Chondrocyte (in vitro differentiated cells): Measurements from ENCODE around the gene TRA2B. TPM values are rescaled to one million over a fixed set of nuclear protein-coding genes. Genes with fewer than 3 reads are reported as not detected.

ENCODE experiments used
- DNase-seq: peaks from one replicate; pipeline ENCODE4 v3.0.0; 2021; ENCODE audit warnings: mixed read lengths, low spot score
- H3K27ac Mint-ChIP-seq: one replicate; pipeline ENCODE4 v1.8.0; 2021; ENCODE audit warnings: mild to moderate bottlenecking, moderate library complexity, mixed read lengths; ENCODE audit not compliant: unreplicated experiment
- H3K27me3 Mint-ChIP-seq: 2 replicates; pipeline ENCODE4 v1.8.0; 2021; ENCODE audit warnings: low read depth, mixed read lengths
- H3K36me3 Mint-ChIP-seq: 2 replicates; pipeline ENCODE4 v1.8.0; 2021; ENCODE audit warnings: low read depth, mixed read lengths
- H3K4me1 Mint-ChIP-seq: 2 replicates; pipeline ENCODE4 v1.8.0; 2021; ENCODE audit warnings: low read depth, mild to moderate bottlenecking, mixed read lengths
- H3K4me3 Mint-ChIP-seq: one replicate; pipeline ENCODE4 v1.8.0; 2021; ENCODE audit warnings: mild to moderate bottlenecking, moderate library complexity, mixed read lengths; ENCODE audit not compliant: unreplicated experiment
- H3K9me3 Mint-ChIP-seq: 2 replicates; pipeline ENCODE4 v1.8.0; 2021; ENCODE audit warnings: low read depth, mixed read lengths
- total RNA-seq: library from RNA; stranded (reverse); gene quantifications from 3 replicates; pipeline ENCODE4 v1.2.1, GENCODE V29; 2021
- TF ChIP-seq, protein P1 (sequence below): fragments of 200-600 bp; sonication (generic); IDR thresholded peaks from 2 replicates; pipeline ENCODE4 v1.5.0; 2021; ENCODE audit warnings: antibody characterized with exemption, mild to moderate bottlenecking, moderate library complexity

TRA2B gene
- total RNA-seq, 1 donor from 2014 or later: 85.8 TPM

DNA sequence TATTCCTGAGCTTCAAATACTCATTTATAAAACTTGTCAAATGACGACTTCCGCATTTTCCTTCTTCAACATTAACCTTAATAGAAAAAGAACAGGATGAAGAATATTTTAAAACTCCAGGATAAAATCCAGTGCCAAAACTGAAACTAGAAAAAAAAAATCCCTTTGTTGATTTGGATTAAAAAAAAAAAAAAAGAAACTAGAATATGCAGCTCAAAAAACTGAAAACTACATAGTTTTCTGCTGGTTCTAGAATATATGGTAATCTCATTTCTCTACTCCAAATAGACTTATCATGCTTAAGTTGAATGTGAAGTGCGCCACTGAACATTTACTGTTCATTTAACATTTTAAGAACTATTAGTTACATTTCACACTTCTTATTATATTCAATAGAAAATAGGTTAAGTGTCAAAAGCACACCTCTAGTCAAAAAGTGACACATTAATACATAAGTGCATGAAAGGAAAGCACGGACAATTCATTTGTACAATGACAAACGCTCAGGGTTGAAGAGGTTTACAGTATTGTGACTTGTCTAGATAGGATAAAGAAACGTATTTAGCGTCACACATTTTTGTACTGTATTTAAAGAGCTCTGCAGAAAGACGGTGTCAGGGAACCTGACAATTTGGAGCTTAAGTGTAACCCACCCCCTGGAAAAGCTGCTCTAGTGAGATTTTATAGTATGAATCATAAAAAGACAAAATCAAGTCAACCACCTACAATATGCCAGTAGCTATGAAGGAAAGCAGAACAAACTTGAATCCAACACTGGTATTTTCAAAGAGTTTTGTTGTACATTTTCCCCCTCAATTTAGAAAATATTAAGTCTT is 5.8 kb downstream of the TRA2B start:
- Mint-ChIP-seq H3K27ac (peak overlapping the region; percentile 53), H3K4me3 (peak overlapping the region; percentile 4), H3K36me3 (peaks cover 2% of the 10 kb centered on the region), H3K9me3 (no peaks in the 10 kb centered on the region), H3K4me1 (peaks cover 90% of the 10 kb centered on the region), H3K27me3 (no peaks in the 10 kb centered on the region)
- no peak for DNase-seq
- TF ChIP-seq, protein P1, sequence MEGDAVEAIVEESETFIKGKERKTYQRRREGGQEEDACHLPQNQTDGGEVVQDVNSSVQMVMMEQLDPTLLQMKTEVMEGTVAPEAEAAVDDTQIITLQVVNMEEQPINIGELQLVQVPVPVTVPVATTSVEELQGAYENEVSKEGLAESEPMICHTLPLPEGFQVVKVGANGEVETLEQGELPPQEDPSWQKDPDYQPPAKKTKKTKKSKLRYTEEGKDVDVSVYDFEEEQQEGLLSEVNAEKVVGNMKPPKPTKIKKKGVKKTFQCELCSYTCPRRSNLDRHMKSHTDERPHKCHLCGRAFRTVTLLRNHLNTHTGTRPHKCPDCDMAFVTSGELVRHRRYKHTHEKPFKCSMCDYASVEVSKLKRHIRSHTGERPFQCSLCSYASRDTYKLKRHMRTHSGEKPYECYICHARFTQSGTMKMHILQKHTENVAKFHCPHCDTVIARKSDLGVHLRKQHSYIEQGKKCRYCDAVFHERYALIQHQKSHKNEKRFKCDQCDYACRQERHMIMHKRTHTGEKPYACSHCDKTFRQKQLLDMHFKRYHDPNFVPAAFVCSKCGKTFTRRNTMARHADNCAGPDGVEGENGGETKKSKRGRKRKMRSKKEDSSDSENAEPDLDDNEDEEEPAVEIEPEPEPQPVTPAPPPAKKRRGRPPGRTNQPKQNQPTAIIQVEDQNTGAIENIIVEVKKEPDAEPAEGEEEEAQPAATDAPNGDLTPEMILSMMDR: no peak

DNA sequence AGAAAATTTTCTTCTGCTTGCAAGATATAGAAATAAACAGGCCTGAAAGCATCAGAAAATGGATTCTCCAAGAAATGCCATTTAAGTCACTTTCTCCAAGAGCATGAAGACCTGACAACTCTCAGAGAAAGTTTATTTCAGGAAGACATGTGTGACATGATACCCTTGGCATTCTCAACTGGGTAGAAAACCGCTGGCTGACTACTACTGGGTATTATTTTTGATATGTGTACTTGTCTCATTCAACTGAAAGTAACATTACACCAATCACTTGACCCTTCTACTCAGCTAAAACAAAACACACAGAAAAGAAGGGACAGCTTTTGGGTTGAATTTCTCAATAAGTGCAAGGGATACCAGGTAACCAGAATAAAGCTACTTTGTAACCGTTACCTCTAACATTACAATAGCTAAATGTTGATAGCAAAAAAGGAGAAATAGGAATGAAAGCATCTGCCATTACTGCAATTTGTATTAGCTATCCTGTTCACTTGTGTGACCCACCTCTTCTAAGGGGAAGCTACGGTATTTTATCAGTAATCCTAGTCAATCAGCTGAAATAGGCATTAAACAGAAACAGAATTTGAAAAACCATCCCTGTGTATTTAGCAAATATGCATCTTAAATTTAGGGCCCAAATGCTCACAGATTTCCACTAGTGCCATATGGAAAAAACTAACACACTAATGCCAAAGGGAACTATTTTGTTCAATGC is 7.3 kb downstream of the TRA2B start:
- H3K9me3 Mint-ChIP-seq: no peaks in the 10 kb centered on the region
- H3K27me3 Mint-ChIP-seq: no peaks in the 10 kb centered on the region
- no peak for DNase-seq
- TF ChIP-seq, protein P1: no peak
- peaks cover 98% of the 10 kb centered on the region for H3K4me1 Mint-ChIP-seq
- peak overlapping the region; percentile 14 for H3K4me3 Mint-ChIP-seq
- H3K27ac Mint-ChIP-seq: peak overlapping the region; percentile 70
- peaks cover 7% of the 10 kb centered on the region for H3K36me3 Mint-ChIP-seq

DNA sequence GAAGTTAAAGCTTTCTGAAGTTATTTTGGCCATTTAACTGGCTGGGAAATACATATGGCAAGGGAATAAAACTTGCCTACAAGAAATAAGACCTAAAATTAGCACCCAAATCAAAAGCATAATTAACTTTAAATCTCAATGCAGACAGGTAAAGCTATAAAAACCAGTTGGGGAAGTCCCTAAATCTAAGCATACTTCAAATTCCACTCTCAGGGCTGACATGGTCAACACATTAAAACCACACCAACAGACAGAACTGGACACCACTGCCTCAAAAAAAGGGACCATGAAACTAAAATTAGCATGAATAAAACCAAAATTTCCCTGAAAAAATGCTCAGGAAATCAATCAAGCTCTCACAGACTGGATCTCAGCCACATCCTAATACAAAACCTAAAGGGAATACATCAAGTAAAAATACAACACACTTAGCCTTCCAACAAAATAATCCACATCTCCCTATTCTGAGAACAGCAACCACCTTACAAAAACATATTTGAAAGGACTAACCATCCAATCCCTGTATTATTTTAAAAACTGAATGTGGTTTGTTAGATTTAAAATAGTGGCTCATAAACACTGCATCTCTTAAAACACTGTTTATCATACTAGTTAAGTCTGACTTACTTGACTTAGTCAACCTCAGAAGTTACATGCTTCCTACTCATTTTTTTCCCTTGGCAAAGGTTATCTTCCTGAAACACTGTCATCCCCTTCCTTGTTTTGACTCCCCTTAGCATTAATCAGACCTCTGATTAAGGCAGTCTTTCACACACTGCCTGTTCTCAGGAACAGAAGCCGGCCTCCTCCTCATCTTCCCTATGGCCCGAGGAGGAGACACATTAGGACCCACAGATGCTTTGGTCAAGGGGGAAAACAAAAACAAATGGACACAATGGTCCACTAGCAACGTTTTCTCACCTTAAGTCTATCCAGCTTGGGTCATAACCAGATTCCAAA is 8.3 kb downstream of the TRA2B start:
- H3K27ac Mint-ChIP-seq: peak overlapping the region; percentile 70
- H3K36me3 Mint-ChIP-seq: peaks cover 12% of the 10 kb centered on the region
- DNase-seq: no peak
- no peaks in the 10 kb centered on the region for H3K27me3 Mint-ChIP-seq
- peaks cover 96% of the 10 kb centered on the region for H3K4me1 Mint-ChIP-seq
- H3K9me3 Mint-ChIP-seq: no peaks in the 10 kb centered on the region
- TF ChIP-seq, protein P1: no peak
- peak overlapping the region; percentile 20 for H3K4me3 Mint-ChIP-seq

DNA sequence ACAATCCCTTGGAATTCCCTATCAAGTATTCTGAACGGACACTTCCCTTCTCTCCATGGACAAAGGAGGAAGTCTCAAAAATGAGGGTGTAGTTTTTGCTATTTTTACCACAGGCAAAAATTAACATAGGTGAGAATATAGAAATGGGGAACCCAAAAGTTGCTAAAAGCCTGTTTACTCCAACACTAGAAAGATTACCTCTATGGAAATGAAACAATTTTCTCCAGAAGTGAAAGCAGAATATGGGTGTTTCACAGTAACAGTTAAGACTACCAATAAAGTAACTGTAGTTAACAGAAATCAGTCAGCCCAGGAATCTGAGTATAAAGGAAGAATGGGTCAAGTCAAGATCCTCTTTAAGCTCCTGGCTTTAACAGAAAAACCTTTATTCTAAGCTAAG is 9.3 kb downstream of the TRA2B start:
- Mint-ChIP-seq H3K4me3 (peak overlapping the region; percentile 15), H3K4me1 (peaks cover 90% of the 10 kb centered on the region), H3K27me3 (no peaks in the 10 kb centered on the region), H3K36me3 (peaks cover 20% of the 10 kb centered on the region), H3K9me3 (no peaks in the 10 kb centered on the region), H3K27ac (peak overlapping the region; percentile 70)
- TF ChIP-seq, protein P1: no peak
- DNase-seq: no peak
